K562 (cell line): ENCODE results near the gene SDK1. TPM values are rescaled to one million over a fixed set of nuclear protein-coding genes. Genes with fewer than 3 reads are reported as not detected.
A peak's percentile ranks its signal among the peaks of the same experiment; 100 is the strongest.

Experiments used
- ATAC-seq: fragments of 200-7000 bp; cut with Tn5 transposase; 3 replicates; pipeline ENCODE4 v1.9.1; 2020; ENCODE audit warnings: moderate library complexity
- BruUV-seq: library from RNA; stranded (reverse); fragments of 400-500 nt; replicated peaks from 2 replicates; lab custom pipeline; 2021; lab: Mats Ljungman, UMichigan
- CTCF ChIA-PET: fragments of 300-600 bp; formaldehyde crosslinking; extraction: SDS; loops from one replicate; lab custom pipeline; 2021; ENCODE audit warnings: low intra/inter-chr PET ratio; lab: Yijun Ruan, JAX
- POLR2A ChIA-PET: fragments of 300-600, 350-650 bp; sonication (Branson Sonifier 250); formaldehyde crosslinking; extraction: SDS; loops from one replicate; lab custom pipeline; 2021; ENCODE audit warnings: antibody characterized with exemption, inconsistent platforms; lab: Yijun Ruan, JAX
- DNase-seq, 4 experiments: peaks; one replicate each; pipeline versions ENCODE4 v3.0.0 to v3.0.0-alpha.2; 2011 to 2018; ENCODE audit warnings: low spot score in 3 of 4, mixed read lengths in 3 of 4; ENCODE audit errors: extremely low read depth in 1 of 4
- FAIRE-seq: peaks from 2 replicates; lab custom pipeline; 2011; peaks lifted over from hg19 to GRCh38; lab: Jason Lieb, UNC
- H2AFZ ChIP-seq: 2 replicates; pipeline ENCODE4 v1.6.0; 2011; ENCODE audit warnings: low read depth, low read length, control low read depth, inconsistent platforms
- H3K27ac ChIP-seq: fragments of 200-600 bp; 3 replicates; pipeline ENCODE4 v1.8.0; 2011; ENCODE audit warnings: low read depth, mild to moderate bottlenecking, control low read depth, inconsistent platforms, low read length, moderate library complexity, mixed read lengths; ENCODE audit errors: extremely low read depth
- H3K27me3 ChIP-seq, 2 experiments: fragments of 300-600 bp in 1 of 2; 2 replicates in 1 of 2; 3 replicates in 1 of 2; pipeline versions ENCODE4 v1.6.0 to v1.8.0; 2011; ENCODE audit warnings: inconsistent platforms in 2 of 2, low read length in 2 of 2, mild to moderate bottlenecking in 1 of 2, mixed read lengths in 1 of 2, moderate library complexity in 1 of 2; ENCODE audit not compliant: control insufficient read depth in 2 of 2, insufficient read depth in 2 of 2
- H3K36me3 ChIP-seq: fragments of 300-600 bp; 3 replicates; pipeline ENCODE4 v1.8.0; 2011; ENCODE audit warnings: mild to moderate bottlenecking, low read length, inconsistent platforms; ENCODE audit not compliant: control insufficient read depth, insufficient read depth
- H3K4me1 ChIP-seq, 2 experiments: fragments of 200-600 bp in 1 of 2; replicated peaks in 1 of 2; 2 replicates in 1 of 2; 3 replicates in 1 of 2; pipeline versions ENCODE4 v1.5.1 to v1.8.0; 2011; ENCODE audit warnings: inconsistent platforms in 2 of 2, low read length in 2 of 2, mild to moderate bottlenecking in 1 of 2, mixed read lengths in 1 of 2, moderate library complexity in 1 of 2; ENCODE audit not compliant: control insufficient read depth in 2 of 2, insufficient read depth in 2 of 2
- H3K4me2 ChIP-seq: 2 replicates; pipeline ENCODE4 v1.6.1; 2011; ENCODE audit warnings: low read length, control low read depth, inconsistent platforms, mixed read lengths; ENCODE audit not compliant: insufficient read depth
- H3K4me3 ChIP-seq: fragments of 200-600 bp; sonication (generic), shearing (Covaris generic); 2 replicates; pipeline ENCODE4 v1.5.1; 2016; ENCODE audit warnings: control low read depth, inconsistent platforms
- H3K79me2 ChIP-seq: fragments of 200-600 bp; 3 replicates; pipeline ENCODE4 v1.8.0; 2011; ENCODE audit warnings: low read length, inconsistent platforms; ENCODE audit not compliant: control insufficient read depth, insufficient read depth
- H3K9ac ChIP-seq, 2 experiments: 2 replicates each; pipeline versions ENCODE4 v1.6.0 to v1.6.1; 2011; ENCODE audit warnings: low read depth in 2 of 2, low read length in 2 of 2, control low read depth in 1 of 2, inconsistent platforms in 1 of 2, mild to moderate bottlenecking in 1 of 2, mixed read lengths in 1 of 2; ENCODE audit not compliant: insufficient read depth in 1 of 2
- H3K9me1 ChIP-seq: one replicate; pipeline ENCODE4 v1.6.0; 2011; ENCODE audit warnings: inconsistent platforms, mild to moderate bottlenecking, low read length, moderate library complexity; ENCODE audit not compliant: control insufficient read depth, insufficient read depth
- H3K9me3 ChIP-seq: replicated peaks from 2 replicates; pipeline ENCODE4 v1.5.1; 2011; ENCODE audit warnings: low read depth, low read length, inconsistent platforms; ENCODE audit not compliant: control insufficient read depth, insufficient read depth
- H4K20me1 ChIP-seq: replicated peaks from 2 replicates; pipeline ENCODE4 v1.6.1; 2011; ENCODE audit warnings: low read length, inconsistent platforms, mixed read lengths; ENCODE audit not compliant: control insufficient read depth, insufficient read depth
- RFX7 ChIP-seq: fragments of 250-450 bp; sonication (Bioruptor Pico); IDR thresholded peaks from 2 replicates; pipeline ENCODE4 v1.5.1; 2021; ENCODE audit warnings: mild to moderate bottlenecking
- TGIF2 ChIP-seq: sonication (generic); formaldehyde crosslinking; IDR thresholded peaks from 2 replicates; pipeline ENCODE4 v1.8.1; 2022; ENCODE audit warnings: mild to moderate bottlenecking, missing genetic modification reagents, moderate library complexity
- ZNF316 ChIP-seq: fragments of 450-650 bp; IDR thresholded peaks from 2 replicates; pipeline ENCODE4 v1.6.1; 2016
- ZNF431 ChIP-seq: sonication (generic); formaldehyde crosslinking; IDR thresholded peaks from 2 replicates; pipeline ENCODE4 v1.8.0; 2022; ENCODE audit warnings: mild to moderate bottlenecking, missing genetic modification reagents
- WGBS: fragments of 100-300 bp; shearing (Covaris generic); methylation state at CpG from one replicate; pipeline ENCODE4 v1.1.6; 2016; ENCODE audit warnings: low coverage, mixed read lengths; ENCODE audit not compliant: insufficient coverage; ENCODE audit errors: missing lambda C conversion rate; 5-methylcytosine and 5-hydroxymethylcytosine counted together
- in situ Hi-C: fragments of 300-500 bp; cut with MboI; formaldehyde crosslinking; loops from 4 replicates; pipeline ENCODE4 v1.15.0; 2018; ENCODE audit warnings: inconsistent platforms, mixed read lengths
- intact Hi-C: fragments of 100-400 bp; cut with micrococcal nuclease; formaldehyde crosslinking; loops from 2 replicates; pipeline ENCODE4 v1.14.2; 2022
- polyA plus RNA-seq, 8 experiments: library from polyadenylated mRNA; depleted of rRNA in 4 of 8; stranded (reverse) in 5 of 8; unstranded in 3 of 8; fragments of >200 nt; fragmentation: Nextera tagmentation in 2 of 8; fragmentation: Illumina TruSeq in 1 of 8; extraction: Ambion mirVana in 2 of 8; extraction: Trizol in 1 of 8; gene quantifications; 2 replicates each; pipeline versions ENCODE4 v1.2.1 to v1.2.3, GENCODE V29; 2011 to 2014; ENCODE audit warnings: inconsistent platforms in 1 of 8, missing spikeins in 1 of 8
- total RNA-seq, 7 experiments: library from RNA; depleted of rRNA in 6 of 7; stranded (reverse); fragments of >200 nt in 6 of 7; fragmentation: Illumina TruSeq in 2 of 7; extraction: Trizol in 2 of 7; gene quantifications; 2 replicates each; pipeline versions ENCODE4 v1.2.1 to v1.2.3, GENCODE V29; 2011 to 2021; ENCODE audit warnings: low replicate concordance in 1 of 7
- TF ChIP-seq, protein P1 (sequence below), 3 experiments: IDR thresholded peaks in 2 of 3; conservative IDR thresholded peaks in 1 of 3; 2 replicates each; pipeline ENCODE4 v1.5.1; 2011 to 2012; ENCODE audit warnings: low read length in 3 of 3, mild to moderate bottlenecking in 3 of 3, control low read depth in 2 of 3, improper control_type of control experiment in 1 of 3, inconsistent platforms in 1 of 3, low read depth in 1 of 3, mixed read lengths in 1 of 3, moderate library complexity in 1 of 3; ENCODE audit not compliant: insufficient read depth in 2 of 3
- TF ChIP-seq, protein P2 (sequence below): sonication (generic); formaldehyde crosslinking; IDR thresholded peaks from 2 replicates; pipeline ENCODE4 v1.8.0; 2022; ENCODE audit warnings: missing genetic modification reagents, mild to moderate bottlenecking, borderline replicate concordance
- TF ChIP-seq, protein P3 (sequence below): fragments of 450-650 bp; formaldehyde crosslinking; IDR thresholded peaks from 2 replicates; pipeline ENCODE4 v1.4.0; 2022; ENCODE audit warnings: missing genetic modification characterization

SDK1 gene
- total and polyA plus RNA-seq, 9 of the 15 experiments (the other 6 are each of a cell fraction or from before 2014, with no cell fraction given), result 0.16 TPM; not detected in 8

DNA sequence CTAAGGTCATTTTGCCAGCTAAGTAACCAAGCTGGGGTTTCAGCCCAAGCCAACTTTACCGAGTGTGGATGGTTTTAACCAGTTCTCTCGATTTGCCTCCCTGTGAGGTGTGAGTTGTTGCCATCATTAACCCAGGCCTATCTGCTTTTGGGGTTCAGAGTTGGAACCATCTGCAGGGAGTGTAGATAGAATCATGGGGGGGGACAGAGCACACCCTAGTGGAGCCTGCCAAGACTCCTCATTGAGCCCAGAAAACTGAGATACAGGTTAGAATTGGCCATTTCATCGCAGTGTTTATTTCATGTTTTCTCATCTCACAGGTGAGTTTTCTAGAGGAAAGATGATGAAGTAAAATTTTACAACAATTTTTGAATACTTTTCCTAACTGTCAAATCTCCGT lies 133.6 kb downstream of the SDK1 start:
- Histone ChIP-seq H3K27me3 (0 out of 5 replicates have a peak, but pooled peaks cover 0 to 3% of the 10 kb centered on the region in 2 experiments), H3K4me3 (no peak overlapping the region), H3K9me1 (no peaks in the 10 kb centered on the region), H3K79me2 (no peaks in the 10 kb centered on the region), H3K9ac (no peak overlapping the region), H3K27ac (no peak overlapping the region), H3K9me3 (no peaks in the 10 kb centered on the region), H2AFZ (no peak overlapping the region), H3K4me1 (no peaks in the 10 kb centered on the region), H4K20me1 (no peaks in the 10 kb centered on the region), H3K36me3 (no peaks in the 10 kb centered on the region), H3K4me2 (no peak overlapping the region)
- ChIA-PET CTCF (interaction anchor here (0.6 kb wide), 1 partner anchor 134 kb away, joined by 3 read pairs; no protein-coding TSS in a partner anchor), POLR2A (no interaction called here)
- intact Hi-C loops, result no loop called here
- ATAC-seq (no peak), FAIRE-seq (no peak), DNase-seq (no peak)
- 2% methylated on average over 4 of the region's 4 CpGs for WGBS
- no TSS peak for BruUV-seq
- no peak for TF ChIP-seq ZNF431 (CRISPR knock-in tag)
- TF ChIP-seq, protein P1, sequence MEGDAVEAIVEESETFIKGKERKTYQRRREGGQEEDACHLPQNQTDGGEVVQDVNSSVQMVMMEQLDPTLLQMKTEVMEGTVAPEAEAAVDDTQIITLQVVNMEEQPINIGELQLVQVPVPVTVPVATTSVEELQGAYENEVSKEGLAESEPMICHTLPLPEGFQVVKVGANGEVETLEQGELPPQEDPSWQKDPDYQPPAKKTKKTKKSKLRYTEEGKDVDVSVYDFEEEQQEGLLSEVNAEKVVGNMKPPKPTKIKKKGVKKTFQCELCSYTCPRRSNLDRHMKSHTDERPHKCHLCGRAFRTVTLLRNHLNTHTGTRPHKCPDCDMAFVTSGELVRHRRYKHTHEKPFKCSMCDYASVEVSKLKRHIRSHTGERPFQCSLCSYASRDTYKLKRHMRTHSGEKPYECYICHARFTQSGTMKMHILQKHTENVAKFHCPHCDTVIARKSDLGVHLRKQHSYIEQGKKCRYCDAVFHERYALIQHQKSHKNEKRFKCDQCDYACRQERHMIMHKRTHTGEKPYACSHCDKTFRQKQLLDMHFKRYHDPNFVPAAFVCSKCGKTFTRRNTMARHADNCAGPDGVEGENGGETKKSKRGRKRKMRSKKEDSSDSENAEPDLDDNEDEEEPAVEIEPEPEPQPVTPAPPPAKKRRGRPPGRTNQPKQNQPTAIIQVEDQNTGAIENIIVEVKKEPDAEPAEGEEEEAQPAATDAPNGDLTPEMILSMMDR (IDR thresholded peaks at IDR 0.05 in 2 of 3, conservative IDR thresholded peaks at IDR 0.05 in 1 of 3; ENCODE audit: insufficient read depth in 2 of 3, low read depth in 1 of 3, low read length in 3 of 3), result peak; percentile 9 to 20 (median 13); a peak in 2 of 6 replicates
- in situ Hi-C loops, result no loop called here

DNA sequence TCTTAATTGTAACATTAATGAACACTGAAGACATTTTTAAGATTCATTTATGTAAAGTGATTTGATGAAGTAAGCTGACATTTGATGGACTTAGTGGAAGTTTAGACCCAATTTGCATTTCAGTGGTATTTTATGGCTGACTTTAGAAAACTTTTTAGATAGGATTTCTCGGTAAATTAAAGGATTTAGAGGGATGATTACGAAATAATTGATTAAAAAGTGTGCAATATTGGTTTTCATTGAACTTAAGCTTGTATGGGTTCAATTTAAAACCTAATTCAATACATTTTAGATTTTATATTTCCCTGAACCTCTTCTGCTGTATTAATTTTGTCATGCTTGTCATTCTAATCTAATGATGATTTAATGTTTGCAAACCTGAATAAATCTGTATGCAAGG lies 135.1 kb downstream of the SDK1 start:
- H3K4me2 ChIP-seq, result no peak overlapping the region
- ChIA-PET POLR2A (no interaction called here), CTCF (no interaction called here)
- BruUV-seq, result no TSS peak
- H2AFZ ChIP-seq, result no peak overlapping the region
- H3K9me1 ChIP-seq, result no peaks in the 10 kb centered on the region
- no peak overlapping the region for H3K27ac ChIP-seq
- intact Hi-C loops, result no loop called here
- H3K79me2 ChIP-seq, result no peaks in the 10 kb centered on the region
- no peaks in the 10 kb centered on the region for H3K27me3 ChIP-seq
- WGBS, result 0% methylated on average over 2 of the region's 2 CpGs
- ATAC-seq (no peak), FAIRE-seq (no peak), DNase-seq (no peak)
- H4K20me1 ChIP-seq, result no peaks in the 10 kb centered on the region
- H3K9ac ChIP-seq, result no peak overlapping the region
- no peak overlapping the region for H3K4me3 ChIP-seq
- in situ Hi-C loops, result no loop called here
- no peak for TF ChIP-seq ZNF316
- no peak for TF ChIP-seq TGIF2
- TF ChIP-seq, protein P2, sequence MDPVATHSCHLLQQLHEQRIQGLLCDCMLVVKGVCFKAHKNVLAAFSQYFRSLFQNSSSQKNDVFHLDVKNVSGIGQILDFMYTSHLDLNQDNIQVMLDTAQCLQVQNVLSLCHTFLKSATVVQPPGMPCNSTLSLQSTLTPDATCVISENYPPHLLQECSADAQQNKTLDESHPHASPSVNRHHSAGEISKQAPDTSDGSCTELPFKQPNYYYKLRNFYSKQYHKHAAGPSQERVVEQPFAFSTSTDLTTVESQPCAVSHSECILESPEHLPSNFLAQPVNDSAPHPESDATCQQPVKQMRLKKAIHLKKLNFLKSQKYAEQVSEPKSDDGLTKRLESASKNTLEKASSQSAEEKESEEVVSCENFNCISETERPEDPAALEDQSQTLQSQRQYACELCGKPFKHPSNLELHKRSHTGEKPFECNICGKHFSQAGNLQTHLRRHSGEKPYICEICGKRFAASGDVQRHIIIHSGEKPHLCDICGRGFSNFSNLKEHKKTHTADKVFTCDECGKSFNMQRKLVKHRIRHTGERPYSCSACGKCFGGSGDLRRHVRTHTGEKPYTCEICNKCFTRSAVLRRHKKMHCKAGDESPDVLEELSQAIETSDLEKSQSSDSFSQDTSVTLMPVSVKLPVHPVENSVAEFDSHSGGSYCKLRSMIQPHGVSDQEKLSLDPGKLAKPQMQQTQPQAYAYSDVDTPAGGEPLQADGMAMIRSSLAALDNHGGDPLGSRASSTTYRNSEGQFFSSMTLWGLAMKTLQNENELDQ (CRISPR knock-in tag), result no peak
- TF ChIP-seq, protein P3, sequence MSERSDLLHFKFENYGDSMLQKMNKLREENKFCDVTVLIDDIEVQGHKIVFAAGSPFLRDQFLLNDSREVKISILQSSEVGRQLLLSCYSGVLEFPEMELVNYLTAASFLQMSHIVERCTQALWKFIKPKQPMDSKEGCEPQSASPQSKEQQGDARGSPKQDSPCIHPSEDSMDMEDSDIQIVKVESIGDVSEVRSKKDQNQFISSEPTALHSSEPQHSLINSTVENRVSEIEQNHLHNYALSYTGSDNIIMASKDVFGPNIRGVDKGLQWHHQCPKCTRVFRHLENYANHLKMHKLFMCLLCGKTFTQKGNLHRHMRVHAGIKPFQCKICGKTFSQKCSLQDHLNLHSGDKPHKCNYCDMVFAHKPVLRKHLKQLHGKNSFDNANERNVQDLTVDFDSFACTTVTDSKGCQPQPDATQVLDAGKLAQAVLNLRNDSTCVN (CRISPR knock-in tag), result no peak
- TF ChIP-seq RFX7, result no peak
- no peaks in the 10 kb centered on the region for H3K4me1 ChIP-seq
- H3K9me3 ChIP-seq, result no peaks in the 10 kb centered on the region
- no peaks in the 10 kb centered on the region for H3K36me3 ChIP-seq
